Fibroblast of gingiva (primary cell): Measurements from ENCODE around the gene CCL11.
A peak's percentile ranks its signal among the peaks of the same experiment; 100 is the strongest.

Experiments used
- DNase-seq: peaks from one replicate; pipeline ENCODE4 v3.0.0-alpha.2; 2011; ENCODE audit warnings: low read depth

CCL11 gene

GRCh38 chr17:34257299-34257985 lies 28.1 kb upstream of the CCL11 start:
- DNase-seq = no peak

- DNase-seq = no peak
Measured at GRCh38 chr17:34257986-34258326, 27.6 kb upstream of the CCL11 start.

GRCh38 chr17:34259146-34259545 lies 26.4 kb upstream of the CCL11 start:
- peak; percentile 85 for DNase-seq

DNA sequence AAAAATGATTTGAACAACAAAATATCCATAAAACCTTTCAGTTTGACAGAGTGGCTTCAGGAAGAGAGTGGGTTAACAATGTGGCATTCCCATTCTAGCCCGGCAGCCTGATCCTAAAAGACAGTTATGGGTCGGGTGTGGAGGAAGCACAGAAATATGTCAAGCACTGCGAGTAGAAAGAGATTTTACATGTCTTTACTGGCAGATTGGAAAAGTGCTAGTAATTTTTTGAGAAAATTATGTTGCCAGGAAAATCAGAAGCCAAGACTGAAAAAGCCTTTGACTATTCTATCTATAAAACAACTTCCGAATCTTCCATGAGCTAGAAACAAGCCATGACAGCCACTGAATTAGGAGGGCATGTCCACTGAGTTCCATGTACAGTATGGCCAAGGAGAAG lies 24.7 kb upstream of the CCL11 start:
- DNase-seq = no peak

GRCh38 chr17:34261568-34262337 lies 23.8 kb upstream of the CCL11 start:
- DNase-seq = no peak

DNA sequence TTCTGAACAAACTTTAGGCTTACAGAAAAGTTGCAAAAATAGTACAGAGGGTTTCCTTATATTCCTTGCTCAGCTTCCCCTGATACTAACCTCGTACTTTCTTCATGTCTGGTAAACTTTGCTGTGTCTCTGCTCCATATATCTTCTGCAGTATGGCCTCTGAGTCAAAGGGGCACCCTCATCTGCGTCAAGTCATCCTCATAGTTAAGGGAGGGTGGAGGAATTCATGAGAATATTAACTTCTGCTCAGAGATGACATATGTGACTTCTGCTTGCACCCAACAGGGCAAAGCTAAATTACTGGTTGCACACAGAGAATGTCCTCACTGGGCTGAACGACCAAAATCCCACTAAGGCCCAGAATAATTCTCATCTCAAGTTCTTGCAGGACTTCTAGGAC lies 19.8 kb upstream of the CCL11 start:
- no peak for DNase-seq

GRCh38 chr17:34269969-34270368 lies 15.6 kb upstream of the CCL11 start, which contains the start of gene CCL7:
CCL7 (plus strand) TSS chr17:34270221; CDS start chr17:34270291, 70 bp downstream.
- no peak for DNase-seq

DNA sequence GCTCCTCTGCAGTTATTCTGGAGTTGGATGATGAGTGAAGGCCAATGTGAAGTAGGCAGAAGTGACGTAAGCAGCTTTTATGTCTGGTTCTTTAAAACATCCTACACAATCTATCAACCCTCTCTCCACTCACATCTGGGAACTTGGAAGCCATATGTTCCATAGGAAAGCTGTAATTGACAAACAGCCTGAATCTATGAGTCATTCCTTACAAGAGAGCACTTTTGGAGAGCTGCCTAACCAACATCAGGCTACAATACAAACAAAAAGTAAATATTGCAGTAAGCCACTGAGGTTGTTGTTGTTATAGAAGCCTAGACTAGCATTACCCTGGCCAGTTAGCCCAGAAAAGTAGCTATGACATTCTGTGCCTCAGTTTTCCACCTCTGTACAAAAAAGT lies 9.7 kb upstream of the CCL11 start:
- peak; percentile 91 for DNase-seq

DNA sequence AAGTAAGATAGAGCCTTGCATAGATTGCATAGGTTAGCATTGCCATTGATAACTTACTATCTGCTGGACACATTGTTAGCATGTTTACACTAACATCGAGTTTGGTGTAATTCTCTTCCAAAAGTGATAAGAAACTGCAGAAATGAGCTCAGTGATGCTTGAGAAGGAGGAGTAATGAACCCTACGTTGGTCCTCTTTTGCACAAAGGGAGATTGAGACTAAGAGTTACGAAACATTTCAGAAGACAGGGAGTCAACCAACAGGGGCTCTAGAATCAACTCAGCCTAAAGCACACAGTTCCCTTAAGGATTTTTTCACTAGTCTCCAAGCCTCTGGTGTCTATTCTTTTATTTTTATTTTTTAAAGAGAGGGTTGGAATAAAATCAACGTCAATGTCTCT lies 8.7 kb upstream of the CCL11 start:
- no peak for DNase-seq

DNA sequence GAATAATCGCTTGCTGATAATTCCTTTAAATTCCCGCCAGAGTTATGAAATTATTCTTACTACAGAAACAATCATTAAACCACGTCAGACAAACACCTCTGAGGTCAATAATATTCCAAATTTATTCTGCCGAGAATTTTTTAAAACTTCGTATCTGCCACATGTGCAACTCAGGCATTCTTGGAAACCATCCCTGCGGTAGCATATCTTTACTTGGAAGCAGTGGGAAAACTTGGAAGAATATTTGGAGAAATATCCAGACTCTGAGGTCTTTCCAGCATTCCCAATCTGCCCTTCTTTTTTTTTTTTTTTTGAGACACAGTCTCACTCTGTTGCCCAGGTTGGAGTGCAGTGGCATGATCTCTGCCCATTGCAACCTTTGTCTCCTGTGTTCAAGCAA lies 2.0 kb upstream of the CCL11 start:
- DNase-seq = no peak

- no peak for DNase-seq
Measured at GRCh38 chr17:34287875-34288274, 2.3 kb downstream of the CCL11 start.

- no peak for DNase-seq
Measured at GRCh38 chr17:34290586-34290985, 5.0 kb downstream of the CCL11 start.

DNA sequence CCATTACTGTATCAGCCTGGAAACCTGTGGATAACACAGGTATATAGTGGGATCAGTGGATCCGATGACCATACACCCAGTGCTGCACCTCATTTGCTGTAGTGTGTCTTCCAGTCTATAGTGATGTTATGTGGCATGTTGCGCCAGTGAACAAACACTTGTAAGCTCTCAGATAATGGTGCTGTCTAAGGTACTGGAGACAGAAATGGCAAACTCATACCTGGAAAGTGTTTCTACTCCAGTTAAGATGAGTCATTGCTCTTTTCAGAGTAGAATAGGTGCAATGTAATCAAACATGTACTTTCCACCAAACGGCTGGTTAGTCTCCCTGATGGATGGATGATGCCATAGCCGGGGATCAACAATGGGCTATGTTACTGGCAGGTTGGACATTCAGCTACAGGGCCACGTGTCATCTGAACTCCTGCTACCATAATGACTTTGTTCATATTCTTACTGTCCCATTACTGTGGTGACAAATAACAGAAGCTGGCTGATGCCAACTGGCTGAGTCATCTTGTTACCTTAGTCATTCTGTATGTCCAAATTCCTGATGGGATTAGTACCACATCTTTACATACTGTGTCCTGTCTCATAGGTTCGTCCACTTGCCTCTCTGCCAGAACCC lies 6.3 kb downstream of the CCL11 start:
- no peak for DNase-seq

DNA sequence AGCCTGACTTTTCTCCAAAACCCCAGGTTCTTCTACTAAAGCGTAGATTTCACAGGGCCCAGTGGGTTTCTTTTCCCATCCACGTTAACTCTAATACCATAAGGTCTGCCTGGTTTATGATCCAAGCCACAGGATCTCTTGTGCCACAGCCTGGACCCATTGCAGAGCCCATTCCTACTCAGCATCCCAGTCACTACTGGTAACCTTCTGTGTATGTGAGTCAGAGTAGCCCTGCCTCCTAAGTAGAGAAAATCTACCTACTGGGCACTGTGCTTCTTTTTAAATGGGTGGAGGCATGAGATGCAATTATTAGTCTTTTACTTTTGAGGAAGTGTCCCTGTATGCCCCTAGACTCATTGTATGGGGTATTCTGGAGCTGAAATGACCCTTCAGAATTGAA lies 13.5 kb downstream of the CCL11 start:
- no peak for DNase-seq

GRCh38 chr17:34299956-34300577 lies 14.5 kb downstream of the CCL11 start:
- DNase-seq = peak; percentile 44

GRCh38 chr17:34300652-34301370 lies 15.3 kb downstream of the CCL11 start:
- peak; percentile 37 for DNase-seq

DNA sequence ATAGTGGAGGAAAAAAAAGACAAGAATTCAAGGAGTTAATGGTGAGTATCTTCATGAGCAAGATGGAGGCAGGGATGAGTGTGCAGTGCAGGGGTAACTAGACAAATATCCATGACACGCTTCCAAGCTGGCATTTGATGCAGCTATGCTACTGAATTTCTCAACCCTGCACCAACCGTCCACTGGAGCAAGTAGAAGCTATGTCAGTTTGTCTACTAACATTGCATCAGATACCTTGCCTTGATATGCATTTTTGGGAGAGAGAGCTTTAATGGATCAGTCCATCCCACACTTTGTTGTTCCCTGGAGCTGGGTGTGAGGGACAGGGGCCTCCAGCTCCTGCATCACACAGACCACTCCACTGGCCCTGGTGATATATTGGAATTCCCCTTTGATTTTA lies 16.4 kb downstream of the CCL11 start:
- DNase-seq = peak; percentile 40

DNA sequence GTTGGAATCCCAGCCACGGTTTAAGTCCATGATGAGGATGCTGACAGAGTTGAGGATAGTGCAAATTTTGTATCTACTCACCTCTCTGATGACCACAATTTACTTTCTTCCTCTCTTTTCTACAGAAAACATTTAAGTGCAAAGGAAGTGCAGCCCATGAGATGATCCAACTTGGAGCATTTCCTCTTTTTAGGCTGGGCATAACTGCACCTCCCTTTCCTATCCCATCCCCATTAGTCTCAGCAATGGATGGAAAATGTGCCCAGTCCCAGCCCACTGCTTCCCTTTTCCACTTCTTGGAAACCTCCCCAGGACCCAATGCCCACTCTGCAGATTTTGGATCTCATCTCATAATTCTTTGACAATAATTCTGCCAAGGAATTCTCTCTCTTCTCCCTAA lies 17.1 kb downstream of the CCL11 start:
- DNase-seq = no peak

DNA sequence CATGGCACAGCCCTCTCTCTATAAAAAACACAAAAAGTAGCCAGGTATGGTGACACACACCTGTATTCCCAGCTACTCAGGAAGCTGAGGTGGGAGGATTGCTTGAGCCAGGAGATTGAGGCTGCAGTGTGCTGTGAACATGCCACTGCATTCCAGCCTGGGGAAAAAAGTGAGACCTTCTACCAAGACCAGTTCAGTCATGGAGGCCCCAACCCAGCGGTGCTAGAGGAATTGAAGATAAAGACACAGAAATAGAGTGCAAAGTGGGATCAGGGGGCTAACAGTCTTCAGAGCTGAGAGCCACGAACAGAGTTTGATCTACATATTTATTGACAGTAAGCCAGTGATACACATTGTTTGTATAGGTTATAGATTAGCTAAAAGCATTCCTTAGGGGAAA lies 18.1 kb downstream of the CCL11 start:
- DNase-seq = no peak

GRCh38 chr17:34305061-34305460 lies 19.5 kb downstream of the CCL11 start:
- DNase-seq = no peak

DNA sequence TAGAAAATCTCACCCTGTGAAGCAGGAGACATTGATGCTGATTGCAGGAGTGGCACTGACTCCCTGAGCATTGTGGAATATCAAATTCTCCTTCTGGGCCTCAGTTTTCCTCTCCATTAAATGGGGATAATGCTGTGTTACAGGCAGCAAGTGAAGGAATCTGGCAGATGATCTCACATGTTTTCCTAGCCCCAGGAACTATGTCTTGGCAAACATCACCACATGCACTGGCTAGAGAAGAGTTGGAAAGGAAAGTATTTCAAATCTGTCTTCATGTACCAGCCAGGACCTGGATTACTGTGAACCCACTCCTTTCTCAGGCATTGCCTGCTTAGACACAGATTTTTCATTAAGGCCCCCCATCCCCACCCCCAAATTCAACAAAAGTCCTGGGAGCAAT lies 20.1 kb downstream of the CCL11 start:
- peak; percentile 27 for DNase-seq

DNA sequence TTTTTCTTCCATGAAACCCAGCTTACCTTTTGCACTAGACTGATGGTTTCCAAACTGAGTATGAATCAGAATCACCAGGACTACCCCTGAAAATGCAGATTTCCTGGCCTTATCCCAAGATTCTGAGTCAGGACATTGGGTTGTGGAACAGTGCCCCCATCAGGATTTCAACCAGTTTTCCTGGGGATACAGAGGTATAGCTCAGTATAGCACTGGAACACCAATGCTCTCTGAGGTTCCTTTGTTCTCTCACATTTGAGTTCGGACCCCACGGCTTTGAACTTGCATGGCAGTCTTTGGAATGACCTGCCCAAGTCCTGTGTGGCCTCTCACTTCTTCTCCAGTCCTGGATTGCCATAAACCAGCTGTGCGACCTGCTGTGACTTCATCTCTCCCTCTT lies 20.9 kb downstream of the CCL11 start:
- peak; percentile 75 for DNase-seq
